K562 (cell line): Measurements from ENCODE around the gene CFAP73. TPM values are rescaled to one million over a fixed set of nuclear protein-coding genes. Genes with fewer than 3 reads are reported as not detected.

Experiments
- ARNT ChIP-seq, 2 experiments: fragments of 450-650 bp; IDR thresholded peaks; 2 replicates each; pipeline ENCODE4 v1.6.1; 2016; ENCODE audit warnings: mild to moderate bottlenecking in 1 of 2
- BCL6 ChIP-seq: fragments of 250-450 bp; sonication (Bioruptor Pico); IDR thresholded peaks from 2 replicates; pipeline ENCODE4 v1.4.0; 2020
- JUND ChIP-seq, 2 experiments: IDR thresholded peaks; 2 replicates in 1 of 2; 3 replicates in 1 of 2; pipeline ENCODE4 v1.6.1; 2011; ENCODE audit warnings: borderline replicate concordance in 2 of 2, low read depth in 2 of 2, low read length in 2 of 2, improper control_type of control experiment in 1 of 2, missing biosample characterization in 1 of 2, missing genetic modification characterization in 1 of 2, missing genetic modification reagents in 1 of 2
- KAT2B ChIP-seq: IDR thresholded peaks from one replicate; pipeline ENCODE4 v1.6.1; 2012; ENCODE audit warnings: low read depth, mild to moderate bottlenecking, control low read depth, inconsistent platforms, low read length, moderate library complexity
- KDM2B ChIP-seq: fragments of 250-450 bp; sonication (Bioruptor Pico); IDR thresholded peaks from 2 replicates; pipeline ENCODE4 v1.8.0; 2021; ENCODE audit warnings: mild to moderate bottlenecking, moderate library complexity
- KDM5B ChIP-seq: fragments of 200-600 bp; sonication (generic); IDR thresholded peaks from 2 replicates; pipeline ENCODE4 v1.6.1; 2012; ENCODE audit warnings: low read depth, mild to moderate bottlenecking, moderate library complexity, low read length, control low read depth, inconsistent platforms; ENCODE audit not compliant: insufficient replicate concordance
- MEF2D ChIP-seq: conservative IDR thresholded peaks from 2 replicates; pipeline ENCODE4 v1.6.1; 2016; ENCODE audit warnings: low read depth, missing genetic modification characterization, missing compliant biosample characterization
- NCOR1 ChIP-seq: fragments of 450-650 bp; IDR thresholded peaks from 2 replicates; pipeline ENCODE4 v1.6.1; 2016; ENCODE audit warnings: mild to moderate bottlenecking, moderate library complexity
- RNF2 ChIP-seq: sonication (generic); IDR thresholded peaks from 2 replicates; pipeline ENCODE4 v1.6.1; 2016
- SMAD1 ChIP-seq: fragments of 150-350 bp; IDR thresholded peaks from 2 replicates; pipeline ENCODE4 v1.6.1; 2014; ENCODE audit warnings: low read length, low read depth; ENCODE audit not compliant: partially characterized antibody
- SMARCA5 ChIP-seq: fragments of 450-650 bp; IDR thresholded peaks from 2 replicates; pipeline ENCODE4 v1.6.1; 2016
- TCF3 ChIP-seq: sonication (generic); formaldehyde crosslinking; IDR thresholded peaks from 2 replicates; pipeline ENCODE4 v1.4.0; 2020; ENCODE audit warnings: mild to moderate bottlenecking, missing genetic modification reagents
- TOE1 ChIP-seq, 2 experiments: fragments of 450-650 bp in 1 of 2; sonication (generic) in 1 of 2; formaldehyde crosslinking in 1 of 2; IDR thresholded peaks; 2 replicates each; pipeline versions ENCODE4 v1.7.1 to v1.8.0; 2016 to 2022; ENCODE audit warnings: borderline replicate concordance in 2 of 2, mild to moderate bottlenecking in 2 of 2, antibody characterized with exemption in 1 of 2, inconsistent platforms in 1 of 2, low read depth in 1 of 2, missing genetic modification reagents in 1 of 2, moderate library complexity in 1 of 2
- ZFP1 ChIP-seq: fragments of 450-650 bp; formaldehyde crosslinking; IDR thresholded peaks from 2 replicates; pipeline ENCODE4 v1.4.0; 2020; ENCODE audit warnings: mild to moderate bottlenecking, mixed read lengths
- ZFP36 ChIP-seq: fragments of 150-350 bp; IDR thresholded peaks from 2 replicates; pipeline ENCODE4 v1.6.1; 2018; ENCODE audit warnings: low read length, low read depth; ENCODE audit not compliant: partially characterized antibody
- ZNF431 ChIP-seq: sonication (generic); formaldehyde crosslinking; IDR thresholded peaks from 2 replicates; pipeline ENCODE4 v1.8.0; 2022; ENCODE audit warnings: mild to moderate bottlenecking, missing genetic modification reagents
- ZNF436 ChIP-seq: fragments of 250-450, 450-650 bp; sonication (Bioruptor Pico); formaldehyde crosslinking; IDR thresholded peaks from 2 replicates; pipeline ENCODE4 v1.7.0; 2020; ENCODE audit warnings: mild to moderate bottlenecking
- ZNF79 ChIP-seq: fragments of 250-450 bp; sonication (Bioruptor Pico); IDR thresholded peaks from 2 replicates; pipeline ENCODE4 v1.4.0; 2020; ENCODE audit warnings: low read depth, mild to moderate bottlenecking, moderate library complexity
- polyA plus RNA-seq, 8 experiments: library from polyadenylated mRNA; depleted of rRNA in 4 of 8; stranded (reverse) in 5 of 8; unstranded in 3 of 8; fragments of >200 nt; fragmentation: Nextera tagmentation in 2 of 8; fragmentation: Illumina TruSeq in 1 of 8; extraction: Ambion mirVana in 2 of 8; extraction: Trizol in 1 of 8; gene quantifications; 2 replicates each; pipeline versions ENCODE4 v1.2.1 to v1.2.3, GENCODE V29; 2011 to 2014; ENCODE audit warnings: inconsistent platforms in 1 of 8, missing spikeins in 1 of 8
- total RNA-seq, 7 experiments: library from RNA; depleted of rRNA in 6 of 7; stranded (reverse); fragments of >200 nt in 6 of 7; fragmentation: Illumina TruSeq in 2 of 7; extraction: Trizol in 2 of 7; gene quantifications; 2 replicates each; pipeline versions ENCODE4 v1.2.1 to v1.2.3, GENCODE V29; 2011 to 2021; ENCODE audit warnings: low replicate concordance in 1 of 7
- TF ChIP-seq, protein P1 (sequence below): sonication (generic); formaldehyde crosslinking; IDR thresholded peaks from 2 replicates; pipeline ENCODE4 v1.8.0; 2022; ENCODE audit warnings: mild to moderate bottlenecking, missing genetic modification reagents, borderline replicate concordance
- TF ChIP-seq, protein P2 (sequence below): sonication (generic); formaldehyde crosslinking; IDR thresholded peaks from 2 replicates; pipeline ENCODE4 v1.8.1; 2023; ENCODE audit warnings: missing genetic modification reagents, mild to moderate bottlenecking, borderline replicate concordance

The CFAP73 gene
- total and polyA plus RNA-seq, 9 of the 15 experiments (the other 6 are each of a cell fraction or from before 2014, with no cell fraction given): not detected

- TF ChIP-seq, protein P1, sequence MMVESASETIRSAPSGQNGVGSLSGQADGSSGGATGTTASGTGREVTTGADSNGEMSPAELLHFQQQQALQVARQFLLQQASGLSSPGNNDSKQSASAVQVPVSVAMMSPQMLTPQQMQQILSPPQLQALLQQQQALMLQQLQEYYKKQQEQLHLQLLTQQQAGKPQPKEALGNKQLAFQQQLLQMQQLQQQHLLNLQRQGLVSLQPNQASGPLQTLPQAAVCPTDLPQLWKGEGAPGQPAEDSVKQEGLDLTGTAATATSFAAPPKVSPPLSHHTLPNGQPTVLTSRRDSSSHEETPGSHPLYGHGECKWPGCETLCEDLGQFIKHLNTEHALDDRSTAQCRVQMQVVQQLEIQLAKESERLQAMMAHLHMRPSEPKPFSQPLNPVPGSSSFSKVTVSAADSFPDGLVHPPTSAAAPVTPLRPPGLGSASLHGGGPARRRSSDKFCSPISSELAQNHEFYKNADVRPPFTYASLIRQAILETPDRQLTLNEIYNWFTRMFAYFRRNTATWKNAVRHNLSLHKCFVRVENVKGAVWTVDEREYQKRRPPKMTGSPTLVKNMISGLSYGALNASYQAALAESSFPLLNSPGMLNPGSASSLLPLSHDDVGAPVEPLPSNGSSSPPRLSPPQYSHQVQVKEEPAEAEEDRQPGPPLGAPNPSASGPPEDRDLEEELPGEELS (CRISPR knock-in tag): peak; percentile 76; the same call in 1 of the 2 replicates
- TF ChIP-seq KDM5B (peak; percentile 85), ARNT (IDR thresholded peaks at IDR 0.05) (no peak), SMAD1 (peak; percentile 16), MEF2D (tag) (no peak), ZNF431 (CRISPR knock-in tag) (peak; percentile 76), NCOR1 (no peak), ZFP1 (no peak), KAT2B (no peak), ZNF436 (CRISPR knock-in tag) (no peak), SMARCA5 (no peak), BCL6 (no peak), KDM2B (CRISPR knock-in tag) (peak; percentile 65; the same call in 1 of the 2 replicates), ZFP36 (no peak), TCF3 (CRISPR knock-in tag) (no peak), TOE1 (IDR thresholded peaks at IDR 0.05; ENCODE audit: borderline replicate concordance) (peak; percentile 99), TOE1 (CRISPR knock-in tag; IDR thresholded peaks at IDR 0.05; ENCODE audit: borderline replicate concordance, low read depth) (no peak), JUND (IDR thresholded peaks at IDR 0.05; ENCODE audit: borderline replicate concordance, low read depth, low read length) (peak; percentile 92), JUND (tag; IDR thresholded peaks at IDR 0.05; ENCODE audit: borderline replicate concordance, low read depth, low read length) (no peak), ZNF79 (CRISPR knock-in tag) (no peak), RNF2 (peak; percentile 25; the same call in 1 of the 2 replicates)
- TF ChIP-seq, protein P2, sequence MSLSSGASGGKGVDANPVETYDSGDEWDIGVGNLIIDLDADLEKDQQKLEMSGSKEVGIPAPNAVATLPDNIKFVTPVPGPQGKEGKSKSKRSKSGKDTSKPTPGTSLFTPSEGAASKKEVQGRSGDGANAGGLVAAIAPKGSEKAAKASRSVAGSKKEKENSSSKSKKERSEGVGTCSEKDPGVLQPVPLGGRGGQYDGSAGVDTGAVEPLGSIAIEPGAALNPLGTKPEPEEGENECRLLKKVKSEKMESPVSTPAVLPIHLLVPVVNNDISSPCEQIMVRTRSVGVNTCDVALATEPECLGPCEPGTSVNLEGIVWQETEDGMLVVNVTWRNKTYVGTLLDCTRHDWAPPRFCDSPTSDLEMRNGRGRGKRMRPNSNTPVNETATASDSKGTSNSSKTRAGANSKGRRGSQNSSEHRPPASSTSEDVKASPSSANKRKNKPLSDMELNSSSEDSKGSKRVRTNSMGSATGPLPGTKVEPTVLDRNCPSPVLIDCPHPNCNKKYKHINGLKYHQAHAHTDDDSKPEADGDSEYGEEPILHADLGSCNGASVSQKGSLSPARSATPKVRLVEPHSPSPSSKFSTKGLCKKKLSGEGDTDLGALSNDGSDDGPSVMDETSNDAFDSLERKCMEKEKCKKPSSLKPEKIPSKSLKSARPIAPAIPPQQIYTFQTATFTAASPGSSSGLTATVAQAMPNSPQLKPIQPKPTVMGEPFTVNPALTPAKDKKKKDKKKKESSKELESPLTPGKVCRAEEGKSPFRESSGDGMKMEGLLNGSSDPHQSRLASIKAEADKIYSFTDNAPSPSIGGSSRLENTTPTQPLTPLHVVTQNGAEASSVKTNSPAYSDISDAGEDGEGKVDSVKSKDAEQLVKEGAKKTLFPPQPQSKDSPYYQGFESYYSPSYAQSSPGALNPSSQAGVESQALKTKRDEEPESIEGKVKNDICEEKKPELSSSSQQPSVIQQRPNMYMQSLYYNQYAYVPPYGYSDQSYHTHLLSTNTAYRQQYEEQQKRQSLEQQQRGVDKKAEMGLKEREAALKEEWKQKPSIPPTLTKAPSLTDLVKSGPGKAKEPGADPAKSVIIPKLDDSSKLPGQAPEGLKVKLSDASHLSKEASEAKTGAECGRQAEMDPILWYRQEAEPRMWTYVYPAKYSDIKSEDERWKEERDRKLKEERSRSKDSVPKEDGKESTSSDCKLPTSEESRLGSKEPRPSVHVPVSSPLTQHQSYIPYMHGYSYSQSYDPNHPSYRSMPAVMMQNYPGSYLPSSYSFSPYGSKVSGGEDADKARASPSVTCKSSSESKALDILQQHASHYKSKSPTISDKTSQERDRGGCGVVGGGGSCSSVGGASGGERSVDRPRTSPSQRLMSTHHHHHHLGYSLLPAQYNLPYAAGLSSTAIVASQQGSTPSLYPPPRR (CRISPR knock-in tag): no peak
Measured at GRCh38 chr12:113185180-113186032, 35.9 kb downstream of the CFAP73 start, which contains the start of the genes DDX54 and RITA1 (continued).
